Anterior cingulate cortex (tissue), 58 donors: ENCODE data around the gene PRAMEF17.
"Not testable (repeated sequence)": the region's sequence is repeated elsewhere in the genome, so short reads cannot be mapped to it uniquely, and the experiment has no call there.

Source experiments
- DNase-seq, 58 donors: peaks; one replicate each; lab custom pipeline; 2025; lab: John Stamatoyannopoulos, UW

Gene PRAMEF17

DNA sequence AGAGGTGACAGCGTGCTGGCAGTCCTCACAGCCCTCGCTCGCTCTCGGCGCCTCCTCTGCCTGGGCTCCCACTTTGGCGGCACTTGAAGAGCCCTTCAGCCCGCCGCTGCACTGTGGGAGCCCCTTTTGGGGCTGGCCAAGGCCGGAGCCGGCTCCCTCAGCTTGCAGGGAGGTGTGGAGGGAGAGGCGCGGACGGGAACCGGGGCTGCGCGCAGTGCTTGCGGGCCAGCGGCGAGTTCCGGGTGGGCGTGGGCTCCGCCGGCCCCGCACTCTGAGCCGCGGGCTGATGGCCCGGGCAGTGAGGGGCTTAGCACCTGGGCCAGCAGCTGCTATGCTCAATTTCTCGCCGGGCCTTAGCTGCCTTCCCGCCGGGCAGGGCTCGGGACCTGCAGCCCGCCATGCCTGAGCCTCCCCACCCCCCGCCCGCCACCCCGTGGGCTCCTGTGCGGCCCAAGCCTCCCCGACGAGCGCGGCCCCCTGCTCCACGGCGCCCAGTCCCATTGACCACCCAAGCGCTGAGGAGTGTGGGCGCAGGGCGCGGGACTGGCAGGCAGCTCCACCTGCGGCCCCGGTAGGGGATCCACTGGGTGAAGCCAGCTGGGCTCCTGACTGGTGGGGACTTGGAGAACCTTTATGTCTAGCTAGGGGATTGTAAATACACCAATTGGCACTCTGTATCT, 49.8 kb downstream of the PRAMEF17 start:
- not testable (repeated sequence) for DNase-seq
